ENCODE measurements around the gene LRMDA. TPM values are rescaled to one million over a fixed set of nuclear protein-coding genes. Genes with fewer than 3 reads are reported as not detected.

The LRMDA gene
- polyA plus RNA-seq, 4 donors, result 19.1 to 23.0 (median 20.7) TPM

- DNase-seq (ENCODE audit: low read depth in 4 of 4, low spot score in 3 of 4), result no peak
These were observed 10.3 kb downstream of the LRMDA start for GRCh38 chr10:75441682-75442081.

- DNase-seq (ENCODE audit: low read depth in 4 of 4, low spot score in 3 of 4), result no peak
These were observed 11.9 kb downstream of the LRMDA start for GRCh38 chr10:75443362-75443761.

GRCh38 chr10:75444781-75445386, 13.5 kb downstream of the LRMDA start:
- DNase-seq (ENCODE audit: low read depth in 4 of 4, low spot score in 3 of 4), result no peak

- no peak for DNase-seq (ENCODE audit: low read depth in 4 of 4, low spot score in 3 of 4)
These were observed 15.1 kb downstream of the LRMDA start for GRCh38 chr10:75446508-75446907.

GRCh38 chr10:75448166-75448565, 16.7 kb downstream of the LRMDA start:
- no peak for DNase-seq (ENCODE audit: low read depth in 4 of 4, low spot score in 3 of 4)

- no peak for DNase-seq (ENCODE audit: low read depth in 4 of 4, low spot score in 3 of 4)
These were observed 18.1 kb downstream of the LRMDA start for GRCh38 chr10:75449382-75450074.

- no peak for DNase-seq (ENCODE audit: low read depth in 4 of 4, low spot score in 3 of 4)
These were observed 18.6 kb downstream of the LRMDA start for GRCh38 chr10:75450075-75450445.

- no peak for DNase-seq (ENCODE audit: low read depth in 4 of 4, low spot score in 3 of 4)
These were observed 19.5 kb downstream of the LRMDA start for GRCh38 chr10:75450644-75451640.

- no peak for DNase-seq (ENCODE audit: low read depth in 4 of 4, low spot score in 3 of 4)
These were observed 20.4 kb downstream of the LRMDA start for GRCh38 chr10:75451831-75452230.

- no peak for DNase-seq (ENCODE audit: low read depth in 4 of 4, low spot score in 3 of 4)
These were observed 21.6 kb downstream of the LRMDA start for GRCh38 chr10:75452997-75453396.

- DNase-seq (ENCODE audit: low read depth in 4 of 4, low spot score in 3 of 4), result no peak
These were observed 24.7 kb downstream of the LRMDA start for GRCh38 chr10:75456122-75456521.

- DNase-seq (ENCODE audit: low read depth in 4 of 4, low spot score in 3 of 4), result no peak
These were observed 28.6 kb downstream of the LRMDA start for GRCh38 chr10:75460059-75460458.

- DNase-seq (ENCODE audit: low read depth in 4 of 4, low spot score in 3 of 4), result no peak
These were observed 30.5 kb downstream of the LRMDA start for GRCh38 chr10:75461672-75462649.

- DNase-seq (ENCODE audit: low read depth in 4 of 4, low spot score in 3 of 4), result no peak
These were observed 31.4 kb downstream of the LRMDA start for GRCh38 chr10:75462865-75463264.

- no peak for DNase-seq (ENCODE audit: low read depth in 4 of 4, low spot score in 3 of 4)
These were observed 33.3 kb downstream of the LRMDA start for GRCh38 chr10:75464478-75465449.

- DNase-seq (ENCODE audit: low read depth in 4 of 4, low spot score in 3 of 4), result no peak
These were observed 34.0 kb downstream of the LRMDA start for GRCh38 chr10:75465450-75465827.

- DNase-seq (ENCODE audit: low read depth in 4 of 4, low spot score in 3 of 4), result no peak
These were observed 34.6 kb downstream of the LRMDA start for GRCh38 chr10:75466001-75466400.

- no peak for DNase-seq (ENCODE audit: low read depth in 4 of 4, low spot score in 3 of 4)
These were observed 35.5 kb downstream of the LRMDA start for GRCh38 chr10:75466886-75467285.

- DNase-seq (ENCODE audit: low read depth in 4 of 4, low spot score in 3 of 4), result no peak
These were observed 37.2 kb downstream of the LRMDA start for GRCh38 chr10:75468612-75469005.
